GM21723 (cell line): Measurements from ENCODE around the gene LIPJ.
A peak's percentile ranks its signal among the peaks of the same experiment; 100 is the strongest.

ENCODE experiments used
- ATAC-seq: cut with Tn5 transposase; IDR thresholded peaks from one replicate; pipeline ENCODE4 v1.9.1; 2021; ENCODE audit warnings: mild to moderate bottlenecking, moderate library complexity; ENCODE audit not compliant: unreplicated experiment

Gene LIPJ

DNA sequence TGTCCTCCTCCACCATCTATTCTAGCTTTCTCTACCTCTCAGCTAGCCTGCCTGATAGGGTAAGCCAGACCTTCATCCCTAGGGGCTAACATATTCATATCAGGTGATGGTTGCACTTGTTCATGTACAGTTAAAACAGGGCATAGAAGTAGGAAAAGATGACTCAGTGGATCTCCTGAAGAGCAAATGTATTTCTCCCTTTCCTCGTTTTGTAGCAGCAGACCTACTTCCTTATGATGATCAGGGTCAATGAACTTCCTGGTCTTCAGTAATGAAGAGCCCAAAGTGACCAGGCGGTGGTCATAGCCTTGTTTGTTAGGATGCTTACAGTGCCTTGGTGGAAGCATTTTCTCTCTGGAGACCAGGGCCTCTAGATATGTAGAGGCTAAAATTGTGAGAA is 6.3 kb downstream of the LIPJ start:
- no peak for ATAC-seq

DNA sequence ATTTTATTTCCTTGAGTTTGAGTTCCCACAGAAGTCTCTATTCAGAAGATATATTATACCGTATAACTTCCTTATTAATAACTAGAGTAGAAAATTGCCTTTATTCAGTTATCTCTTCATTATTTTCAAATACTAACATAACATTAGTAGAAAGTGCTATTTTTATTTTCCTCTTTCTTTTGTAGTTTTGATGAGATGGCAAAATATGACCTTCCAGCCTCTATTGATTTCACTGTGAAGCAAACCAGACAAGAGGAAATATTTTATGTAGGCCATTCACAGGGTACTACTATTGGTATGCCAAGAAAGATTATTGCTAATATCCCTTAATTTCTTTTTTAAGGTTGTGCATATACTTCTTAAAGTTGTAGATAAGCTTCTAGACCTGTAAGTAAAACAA is 7.9 kb downstream of the LIPJ start:
- ATAC-seq, result no peak

DNA sequence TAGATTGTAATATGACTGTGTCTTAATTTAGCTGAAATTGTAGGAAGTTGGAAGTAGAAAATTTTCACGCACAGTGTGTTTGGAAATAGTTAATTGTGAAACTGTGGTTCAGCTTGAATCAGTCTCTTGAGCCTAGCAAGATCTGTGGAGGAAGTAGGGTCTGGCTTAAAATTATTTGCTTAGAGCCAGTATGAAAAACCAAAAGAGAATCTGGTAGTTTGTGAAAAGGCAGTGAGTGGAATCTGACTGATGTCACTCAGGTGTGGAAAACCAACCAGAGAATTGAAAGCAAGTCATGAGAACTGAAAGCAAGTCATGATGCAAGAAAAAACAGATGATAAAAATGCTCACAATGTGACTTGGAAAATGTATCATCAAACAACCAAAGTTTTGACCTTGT is 11.5 kb downstream of the LIPJ start:
- ATAC-seq, result peak; percentile 90

DNA sequence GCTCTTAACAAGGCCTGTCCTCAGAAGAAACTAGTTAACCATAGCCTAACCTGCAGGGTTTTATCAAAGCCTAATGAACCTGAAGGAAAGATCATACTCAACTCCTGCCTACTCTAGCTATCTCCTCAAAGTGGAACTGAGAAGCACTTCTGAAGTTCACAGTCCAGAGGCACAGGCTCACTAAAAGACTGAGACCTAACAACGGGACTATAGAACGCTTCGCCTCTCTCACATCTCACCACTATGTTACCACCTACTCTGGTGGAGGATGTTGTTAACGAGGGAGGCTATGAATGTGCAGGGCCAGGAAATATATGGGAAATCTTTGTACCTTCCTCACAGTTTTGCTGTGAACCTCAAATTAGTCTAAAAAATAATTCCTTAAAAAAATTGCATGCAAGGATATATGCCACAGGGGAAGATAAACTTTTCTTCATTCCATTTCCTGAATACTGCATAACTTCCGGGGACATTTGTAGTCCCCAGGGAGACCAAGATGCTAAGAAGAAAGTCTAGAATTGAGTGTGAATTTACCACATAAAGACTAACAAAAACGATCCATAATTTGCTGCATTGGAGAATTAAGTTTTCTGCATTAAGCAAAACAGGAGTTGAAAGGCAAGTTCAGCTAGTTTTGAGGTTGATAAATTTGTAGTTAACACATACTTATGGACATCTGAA is 21.6 kb downstream of the LIPJ start:
- ATAC-seq, result no peak

DNA sequence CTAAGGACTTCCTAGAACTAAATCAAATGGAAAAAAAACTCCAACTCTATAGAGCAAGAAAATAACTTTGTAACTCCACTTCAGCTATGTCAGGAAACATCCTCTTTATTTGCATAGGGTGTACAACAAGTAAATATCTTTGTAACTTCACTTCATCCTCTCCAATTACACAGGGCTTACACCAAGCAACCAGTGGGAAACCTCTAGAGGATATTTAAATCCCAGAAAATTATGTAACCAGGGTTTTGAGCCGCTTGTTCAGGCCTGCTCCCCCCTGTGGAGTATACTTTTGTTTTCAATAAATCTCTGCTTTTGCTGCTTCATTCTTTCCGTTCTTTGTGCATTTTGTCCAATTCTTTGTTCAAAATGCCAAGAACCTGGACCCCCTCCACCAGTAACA is 22.2 kb downstream of the LIPJ start:
- no peak for ATAC-seq

DNA sequence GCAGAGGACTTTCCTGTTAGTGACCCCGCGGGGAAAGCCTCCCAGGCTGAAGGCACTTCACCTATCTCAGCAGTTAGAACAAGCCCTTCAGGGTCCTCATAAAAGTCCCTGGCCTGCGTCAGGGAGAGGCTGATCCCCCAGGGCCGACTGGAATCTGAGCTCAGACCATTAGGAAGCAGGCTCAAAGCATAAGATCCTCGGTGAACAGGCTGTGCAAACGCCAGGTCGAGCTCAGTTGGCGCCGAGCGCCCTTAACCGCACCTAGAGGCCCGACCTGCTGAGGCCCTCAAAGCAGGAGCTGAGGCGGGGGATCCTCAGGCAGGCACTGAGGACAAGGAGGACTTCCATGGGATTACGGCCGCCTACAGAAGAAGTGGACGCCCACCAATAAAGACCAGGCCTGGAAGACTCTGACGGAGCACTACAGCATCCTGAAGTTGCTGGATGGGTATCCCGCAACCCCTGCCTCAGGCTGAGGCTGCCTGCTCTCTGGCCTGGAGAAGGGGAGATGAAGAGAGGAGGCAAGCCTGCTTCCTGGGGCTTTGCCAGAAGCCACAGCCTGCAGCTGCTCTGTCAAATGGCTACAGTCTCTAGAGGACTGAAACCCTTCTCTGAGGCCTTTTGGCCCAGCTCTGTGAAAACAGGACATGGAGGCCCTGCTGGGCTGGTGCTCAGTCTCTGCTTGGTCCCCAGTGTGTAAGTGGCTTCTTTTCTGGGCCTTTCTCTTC is 29.9 kb downstream of the LIPJ start:
- no peak for ATAC-seq

DNA sequence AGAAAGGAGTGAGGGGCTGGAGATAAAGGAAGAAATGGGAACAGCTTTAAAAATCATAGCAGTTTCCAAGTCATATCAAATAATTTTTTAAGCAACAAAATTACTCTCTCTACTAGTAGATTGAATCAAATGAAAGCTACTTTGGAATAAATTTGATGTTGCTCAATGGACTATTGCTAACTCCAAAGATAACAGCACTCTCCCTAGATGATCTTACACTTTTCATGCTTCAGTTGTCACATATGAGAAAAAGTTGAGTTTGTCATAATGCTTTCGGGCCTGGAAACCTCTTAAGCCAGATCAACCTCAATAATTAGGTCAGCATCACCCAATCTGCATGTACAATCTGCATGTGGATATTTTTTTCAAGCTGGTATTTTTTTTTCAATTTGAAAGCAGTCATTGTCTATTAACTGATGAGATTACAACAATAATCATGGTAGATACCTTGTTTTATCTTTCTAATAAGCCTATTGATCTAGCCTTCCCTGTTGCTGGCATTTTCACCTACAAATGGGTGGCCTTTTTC is 31.3 kb downstream of the LIPJ start:
- no peak for ATAC-seq

DNA sequence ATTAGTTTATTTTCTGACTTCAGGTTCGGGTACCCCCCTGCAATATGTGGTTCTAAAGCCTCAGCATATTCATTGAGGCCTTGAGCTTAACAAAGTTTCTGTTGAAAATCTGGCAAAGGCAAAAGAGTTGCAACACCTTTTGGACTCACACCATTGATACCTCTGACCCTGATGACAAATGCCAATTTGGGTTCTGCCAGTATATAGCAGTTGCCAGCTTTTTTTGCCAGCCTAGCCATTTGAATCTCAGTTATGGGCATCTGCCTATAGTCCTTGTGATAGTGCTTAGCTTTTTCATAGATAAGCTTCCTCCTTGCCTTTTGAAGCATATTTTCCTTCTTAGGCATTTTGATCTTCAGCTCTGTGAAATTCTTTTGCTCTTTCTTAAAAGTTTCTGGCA is 31.9 kb downstream of the LIPJ start:
- no peak for ATAC-seq

DNA sequence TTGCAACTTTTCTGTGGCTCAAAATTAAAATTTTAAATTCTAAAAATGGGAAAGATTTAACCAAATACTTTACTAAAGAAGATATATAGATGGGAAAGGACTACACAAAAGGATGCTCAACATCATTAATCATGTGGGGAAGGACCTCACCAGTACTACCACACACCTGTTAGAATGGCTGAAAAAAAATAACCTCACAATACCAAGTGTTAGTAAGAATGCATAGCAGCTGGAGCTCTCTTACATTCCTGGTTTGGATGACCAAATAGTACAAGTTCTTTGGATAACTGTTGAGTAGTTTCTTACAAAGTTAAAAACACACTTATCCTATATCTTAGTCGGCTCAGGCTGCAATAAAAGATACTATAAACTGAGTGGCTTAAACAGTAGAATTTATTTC is 33.9 kb downstream of the LIPJ start:
- no peak for ATAC-seq

DNA sequence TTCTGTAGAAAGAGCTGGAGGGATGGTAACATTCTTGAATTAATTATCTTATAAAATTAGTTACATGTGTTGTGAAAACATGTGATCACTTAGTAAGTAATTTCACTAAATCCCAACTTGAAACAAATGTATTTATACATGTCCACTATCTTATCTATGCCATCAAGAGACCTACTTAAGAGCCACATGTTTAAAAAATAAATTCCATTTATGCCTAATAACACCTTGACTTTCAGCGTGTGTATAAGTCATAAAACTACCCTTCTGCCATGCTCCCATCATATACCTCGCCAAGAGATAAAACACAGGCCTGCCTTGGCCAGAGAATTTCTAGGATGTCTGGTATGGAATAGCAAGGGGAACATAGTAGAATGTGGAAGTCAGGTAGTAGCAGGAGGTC is 37.3 kb downstream of the LIPJ start:
- ATAC-seq, result no peak

DNA sequence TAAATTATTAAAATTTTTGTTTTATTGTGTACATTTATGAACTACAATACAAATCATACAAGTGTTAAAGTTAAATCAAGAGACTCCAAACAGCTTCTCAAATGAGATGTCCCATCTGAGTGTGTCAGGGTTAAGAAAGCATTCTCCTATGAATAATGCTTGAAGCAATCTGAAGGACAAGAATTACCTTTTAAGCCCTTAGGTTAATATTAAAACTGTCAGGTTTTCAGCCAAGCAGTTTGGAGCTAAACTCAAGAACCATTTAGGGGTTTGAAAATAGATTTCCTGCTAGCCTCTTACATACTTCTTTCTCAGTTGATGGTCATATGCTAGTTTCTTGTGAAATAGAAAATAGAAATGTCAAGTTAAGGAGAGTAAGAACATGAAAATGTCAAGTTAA is 38.3 kb downstream of the LIPJ start:
- ATAC-seq, result no peak

DNA sequence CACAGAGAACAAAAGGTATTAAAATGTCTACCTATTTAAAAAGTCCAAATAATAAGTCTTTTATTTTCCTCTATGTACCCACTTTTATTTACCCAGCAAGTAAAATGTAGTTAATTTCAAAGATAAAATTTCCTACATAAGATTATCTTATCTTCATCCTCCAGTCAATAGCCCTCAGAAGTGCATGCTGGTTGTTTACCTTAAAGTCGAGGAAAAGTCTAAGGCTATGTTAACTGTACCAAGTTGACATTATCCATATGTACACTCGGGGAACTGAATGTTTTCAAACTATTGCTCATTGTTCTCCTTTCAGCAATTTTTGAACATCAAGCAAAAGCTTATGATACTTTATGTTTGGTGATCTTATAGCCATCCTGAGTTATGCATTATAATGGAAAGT is 53.6 kb downstream of the LIPJ start:
- no peak for ATAC-seq

DNA sequence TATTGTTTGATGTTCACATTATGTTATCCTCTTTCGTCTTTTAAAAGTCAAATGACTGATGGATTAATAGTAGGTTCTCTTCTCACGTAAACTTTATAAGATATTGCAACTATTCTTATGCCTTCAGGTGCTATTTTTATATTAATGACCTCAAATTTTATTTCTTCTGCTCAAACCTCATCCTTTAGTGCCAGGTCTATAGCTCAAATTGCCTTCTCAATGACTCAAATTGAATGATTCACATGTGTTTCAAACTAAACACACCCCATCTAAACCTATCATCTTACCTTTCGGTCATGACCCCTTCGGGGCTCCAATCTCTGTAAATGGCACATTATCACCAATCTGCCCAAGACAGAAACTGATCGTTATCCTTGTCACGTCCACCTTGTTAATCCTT is 55.6 kb downstream of the LIPJ start:
- no peak for ATAC-seq

DNA sequence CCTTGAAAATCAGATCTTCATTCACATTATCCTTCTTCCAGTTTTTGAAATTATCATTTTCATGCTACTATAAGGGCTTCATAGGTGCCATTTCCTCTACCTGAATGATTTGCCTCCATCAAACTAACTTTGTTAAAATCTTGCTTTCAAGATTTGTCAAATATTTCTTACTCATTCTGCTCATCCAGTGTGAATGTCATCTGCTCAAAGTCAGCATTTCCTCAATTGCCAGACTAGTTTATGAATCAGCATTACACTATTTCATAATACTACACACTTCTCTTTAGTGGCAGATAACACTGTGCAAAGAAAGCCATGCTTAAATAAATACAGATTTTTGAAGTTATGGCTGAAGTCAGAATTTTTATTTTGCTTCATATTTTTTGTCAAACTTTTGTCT is 56.4 kb downstream of the LIPJ start:
- ATAC-seq, result no peak

DNA sequence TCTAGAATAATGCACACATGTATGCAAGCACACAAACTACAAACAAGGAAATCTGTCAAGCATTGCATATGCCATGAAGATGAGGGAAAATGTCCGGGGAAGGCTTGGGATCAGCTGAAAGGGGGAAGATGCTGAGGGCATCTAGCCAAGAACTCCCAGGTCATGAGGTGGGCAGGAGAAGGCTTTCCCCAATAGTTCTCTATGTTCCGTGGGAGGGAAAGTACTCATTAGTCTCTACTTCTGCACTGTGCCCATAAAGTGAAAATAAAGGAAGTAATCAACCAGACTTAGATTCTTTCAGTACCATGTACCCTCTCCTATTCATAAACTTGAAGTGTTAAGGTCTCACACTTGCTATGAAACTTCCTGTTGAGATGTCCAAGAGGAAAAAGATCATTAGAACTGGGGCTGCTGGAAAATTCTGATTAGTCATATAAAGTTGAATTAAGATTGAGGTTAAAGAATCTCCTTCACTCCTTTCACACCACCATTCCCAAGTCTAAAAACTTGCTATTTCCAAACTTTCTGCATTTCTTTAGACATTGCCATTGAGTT is 60.6 kb downstream of the LIPJ start:
- no peak for ATAC-seq

DNA sequence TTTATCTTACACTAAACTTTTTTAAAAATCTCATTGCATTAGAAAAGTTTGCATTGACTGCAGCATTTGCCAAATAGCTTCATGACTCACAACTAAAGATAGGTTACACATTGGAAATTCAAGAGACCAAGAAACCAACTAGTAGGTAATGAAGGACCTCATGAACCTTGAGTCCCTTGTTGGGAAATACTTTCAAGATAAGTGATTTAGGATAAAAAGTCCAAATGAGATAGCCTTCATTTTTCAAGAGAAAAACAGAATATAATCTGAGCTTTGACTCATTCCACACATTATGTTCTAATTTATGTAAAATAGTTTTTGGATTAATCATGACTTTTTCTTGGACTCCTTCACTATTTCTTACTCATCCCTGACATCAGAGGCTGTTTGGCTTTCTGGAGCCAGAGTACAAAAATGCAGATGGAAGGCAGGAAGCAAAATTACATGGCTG is 64.6 kb downstream of the LIPJ start:
- no peak for ATAC-seq

DNA sequence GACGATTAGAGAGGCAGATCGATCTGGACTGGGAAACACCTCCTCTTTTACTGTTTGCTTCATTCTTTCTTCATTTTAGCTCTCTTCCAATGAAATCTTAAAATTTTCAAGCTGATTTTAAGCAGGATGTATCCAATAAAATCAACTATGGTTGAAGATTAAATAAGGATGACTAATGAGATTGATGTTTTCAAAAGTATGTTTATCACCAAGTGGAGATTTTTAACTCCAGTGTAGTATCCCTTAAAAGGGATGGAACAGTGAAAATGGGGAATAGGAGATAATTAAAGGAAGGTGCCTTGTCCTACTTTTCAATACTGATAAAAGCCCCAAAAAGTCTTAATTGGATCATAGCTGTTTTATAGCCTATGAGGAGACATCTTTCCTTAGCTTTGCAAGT is 66.1 kb downstream of the LIPJ start:
- no peak for ATAC-seq
